G401 (cell line): ENCODE measurements around the gene GRB14. TPM values are rescaled to one million over a fixed set of nuclear protein-coding genes. Genes with fewer than 3 reads are reported as not detected.
"Not testable (repeated sequence)": the region's sequence is repeated elsewhere in the genome, so short reads cannot be mapped to it uniquely, and the experiment has no call there.

Experiments used
- DNase-seq: peaks from one replicate; pipeline ENCODE4 v3.0.0-alpha.2; 2015; ENCODE audit warnings: low spot score
- in situ Hi-C: cut with HindIII; loops from 2 replicates; pipeline ENCODE4 v1.10.0; 2016; ENCODE audit warnings: low sequenced_read_pairs, mixed read lengths
- total RNA-seq: library from RNA; depleted of rRNA; stranded (reverse); fragments of >200 nt; shearing (Covaris generic); gene quantifications from 2 replicates; pipeline ENCODE4 v1.2.3, GENCODE V29; 2014

GRB14 gene
- total RNA-seq, 1 experiment from 2014 or later: 3.0 TPM

GRCh38 chr2:164562666-164563065 is 58.6 kb downstream of the GRB14 start:
- no peak for DNase-seq
- in situ Hi-C loops: no loop called here

- DNase-seq: no peak
- in situ Hi-C loops: no loop called here
Observed at GRCh38 chr2:164561991-164562390, 59.3 kb downstream of the GRB14 start.

- in situ Hi-C loops: no loop called here
- DNase-seq: no peak
Observed at GRCh38 chr2:164561416-164561815, 59.9 kb downstream of the GRB14 start.

GRCh38 chr2:164560902-164561301 is 60.4 kb downstream of the GRB14 start:
- in situ Hi-C loops: no loop called here
- no peak for DNase-seq

- no peak for DNase-seq
- in situ Hi-C loops: no loop called here
Observed at GRCh38 chr2:164560181-164560792, 61.0 kb downstream of the GRB14 start.

GRCh38 chr2:164558450-164558849 is 62.8 kb downstream of the GRB14 start:
- DNase-seq: no peak
- in situ Hi-C loops: no loop called here

- in situ Hi-C loops: no loop called here
- no peak for DNase-seq
Observed at GRCh38 chr2:164554487-164554886, 66.8 kb downstream of the GRB14 start.

- in situ Hi-C loops: no loop called here
- no peak for DNase-seq
Observed at GRCh38 chr2:164551519-164551918, 69.8 kb downstream of the GRB14 start.

GRCh38 chr2:164549705-164550104 is 71.6 kb downstream of the GRB14 start:
- in situ Hi-C loops: not testable (repeated sequence)

GRCh38 chr2:164545484-164545883 is 75.8 kb downstream of the GRB14 start:
- DNase-seq: no peak
- in situ Hi-C loops: no loop called here

More at GRCh38 chr2:164549705-164550104, 71.6 kb downstream of the GRB14 start:
- DNase-seq: not testable (repeated sequence)

- DNase-seq: no peak
- in situ Hi-C loops: no loop called here
Observed at GRCh38 chr2:164542581-164543021, 78.7 kb downstream of the GRB14 start.

- DNase-seq: peak; percentile 11
- in situ Hi-C loops: no loop called here
Observed at GRCh38 chr2:164538240-164538866, 82.9 kb downstream of the GRB14 start.

- in situ Hi-C loops: no loop called here
- no peak for DNase-seq
Observed at GRCh38 chr2:164535280-164536025, 85.8 kb downstream of the GRB14 start.

GRCh38 chr2:164530464-164530863 is 90.8 kb downstream of the GRB14 start:
- no peak for DNase-seq
- in situ Hi-C loops: no loop called here

GRCh38 chr2:164523726-164524125 is 97.6 kb downstream of the GRB14 start:
- in situ Hi-C loops: no loop called here
- DNase-seq: no peak

- DNase-seq: no peak
- in situ Hi-C loops: no loop called here
Observed at GRCh38 chr2:164523009-164523408, 98.3 kb downstream of the GRB14 start.

GRCh38 chr2:164522561-164522981 is 98.7 kb downstream of the GRB14 start:
- DNase-seq: no peak
- in situ Hi-C loops: no loop called here

- in situ Hi-C loops: no loop called here
- no peak for DNase-seq
Observed at GRCh38 chr2:164515734-164516133, 105.5 kb downstream of the GRB14 start.

GRCh38 chr2:164515030-164515429 is 106.3 kb downstream of the GRB14 start:
- in situ Hi-C loops: no loop called here
- DNase-seq: no peak

- in situ Hi-C loops: no loop called here
- no peak for DNase-seq
Observed at GRCh38 chr2:164514491-164514890, 106.8 kb downstream of the GRB14 start.
